ENCODE measurements around the gene DDX59.
"Not testable (repeated sequence)": the region's sequence is repeated elsewhere in the genome, so short reads cannot be mapped to it uniquely, and the experiment has no call there.

DDX59 gene

DNA sequence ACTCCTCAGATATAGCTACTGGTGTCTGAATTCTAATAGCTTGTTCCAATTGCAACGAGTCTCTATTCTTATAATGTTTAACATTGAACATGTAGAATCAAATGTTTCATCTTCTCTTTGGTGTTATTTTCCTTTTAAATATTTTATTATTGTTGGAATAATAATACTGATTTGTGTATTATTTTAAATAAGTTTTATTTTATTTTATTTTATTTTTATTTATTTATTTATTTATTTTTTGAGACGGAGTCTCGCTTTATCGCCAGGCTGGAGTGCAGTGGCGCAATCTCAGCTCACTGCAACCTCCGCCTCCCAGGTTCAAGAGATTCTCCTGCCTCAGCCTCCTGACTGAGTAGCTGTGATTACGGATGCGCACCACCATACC lies 39.2 kb downstream of the DDX59 start:
- DNase-seq (ENCODE audit: low spot score) = not testable (repeated sequence)

DNA sequence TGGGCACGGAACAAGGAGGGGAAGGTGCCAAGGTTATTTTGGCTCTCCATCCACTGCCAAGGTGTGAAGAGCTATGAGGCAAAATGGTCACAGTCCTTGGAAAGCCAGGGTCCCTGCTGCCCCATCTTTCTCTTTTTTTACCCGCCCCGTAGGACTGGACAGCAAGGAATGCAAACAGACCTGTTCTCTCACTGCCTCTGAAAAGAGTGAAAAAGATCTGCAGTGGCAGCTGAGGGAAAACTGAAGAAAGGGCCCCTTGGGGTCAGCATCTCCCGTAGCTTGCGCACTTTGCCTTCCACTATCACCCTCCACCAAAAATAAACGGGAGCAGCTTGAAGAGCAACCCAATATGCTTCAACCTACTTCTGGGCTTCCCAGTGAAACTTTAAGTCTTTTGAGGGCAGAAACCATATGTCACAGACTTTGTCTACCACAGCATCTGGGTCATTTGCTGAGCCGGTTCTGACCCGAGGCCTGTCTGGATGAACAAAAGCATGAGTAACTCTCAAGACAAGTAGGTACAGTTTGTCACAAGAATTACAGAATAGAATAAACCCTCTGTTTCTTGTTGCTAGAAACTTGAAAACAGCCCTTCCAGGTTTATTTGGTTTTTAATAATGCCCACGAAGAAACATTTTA lies 39.7 kb downstream of the DDX59 start:
- DNase-seq (ENCODE audit: low spot score) = no peak

DNA sequence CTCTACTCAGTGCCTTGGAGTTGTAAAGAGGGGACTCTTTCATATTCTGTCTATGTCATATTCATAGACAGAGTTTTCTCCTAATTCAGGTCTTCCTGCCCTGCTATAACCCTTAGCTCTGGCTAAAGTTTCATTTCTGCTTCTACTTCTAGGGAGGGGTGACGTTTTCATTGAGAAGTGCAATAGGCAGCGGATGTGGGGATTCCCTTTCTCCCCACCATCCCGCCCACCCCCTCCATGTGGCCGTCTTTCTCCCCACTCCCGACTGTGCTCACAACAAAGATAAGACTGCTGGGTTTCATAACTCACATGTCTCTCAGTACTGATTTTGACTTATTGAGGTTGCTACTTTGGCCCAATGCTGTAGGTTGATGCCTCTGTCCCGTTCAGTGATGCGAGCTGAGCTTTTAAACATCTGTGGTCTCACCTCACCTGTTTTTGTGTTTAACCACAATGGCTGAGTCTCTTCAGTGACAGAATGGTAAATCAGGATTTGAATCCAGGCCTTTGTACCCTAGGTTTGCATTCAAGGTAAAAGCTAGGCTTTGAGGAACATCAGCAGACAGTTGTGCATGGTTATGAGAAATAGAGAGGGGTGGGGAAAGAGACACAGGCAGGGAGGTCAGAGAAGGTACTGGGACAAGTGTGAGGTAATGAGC lies 41.4 kb downstream of the DDX59 start:
- DNase-seq (ENCODE audit: low spot score) = no peak

DNA sequence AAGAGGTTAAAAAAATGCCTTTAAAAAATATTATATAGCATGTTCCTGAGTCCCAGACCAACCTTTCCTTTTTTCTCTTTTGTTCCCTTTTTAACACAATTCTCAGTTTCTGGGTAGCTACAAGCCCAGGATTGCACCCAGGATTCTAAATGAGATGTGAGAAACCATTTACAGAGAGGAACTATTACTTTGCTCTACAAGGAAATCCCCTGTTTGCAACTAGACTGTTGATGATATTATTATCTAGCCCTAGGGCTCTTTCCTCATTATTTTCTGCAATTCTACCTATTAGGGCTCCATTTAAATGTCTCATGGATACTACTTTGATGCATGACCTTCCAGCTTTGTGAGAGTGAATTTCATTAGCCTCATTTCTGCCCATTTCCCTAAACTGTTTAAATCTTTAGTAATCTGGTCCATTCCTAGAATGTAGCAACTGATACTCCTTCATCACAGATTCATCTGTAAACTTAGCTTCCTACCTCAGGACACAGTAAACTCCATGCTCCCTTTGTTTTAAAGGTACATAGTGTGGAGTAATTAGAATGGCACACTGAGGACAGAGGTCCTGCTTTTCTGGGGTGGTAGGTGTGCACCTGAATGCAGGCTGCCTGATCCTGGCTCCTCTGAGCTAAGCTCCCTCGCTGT lies 42.0 kb downstream of the DDX59 start:
- DNase-seq (ENCODE audit: low spot score) = no peak

DNA sequence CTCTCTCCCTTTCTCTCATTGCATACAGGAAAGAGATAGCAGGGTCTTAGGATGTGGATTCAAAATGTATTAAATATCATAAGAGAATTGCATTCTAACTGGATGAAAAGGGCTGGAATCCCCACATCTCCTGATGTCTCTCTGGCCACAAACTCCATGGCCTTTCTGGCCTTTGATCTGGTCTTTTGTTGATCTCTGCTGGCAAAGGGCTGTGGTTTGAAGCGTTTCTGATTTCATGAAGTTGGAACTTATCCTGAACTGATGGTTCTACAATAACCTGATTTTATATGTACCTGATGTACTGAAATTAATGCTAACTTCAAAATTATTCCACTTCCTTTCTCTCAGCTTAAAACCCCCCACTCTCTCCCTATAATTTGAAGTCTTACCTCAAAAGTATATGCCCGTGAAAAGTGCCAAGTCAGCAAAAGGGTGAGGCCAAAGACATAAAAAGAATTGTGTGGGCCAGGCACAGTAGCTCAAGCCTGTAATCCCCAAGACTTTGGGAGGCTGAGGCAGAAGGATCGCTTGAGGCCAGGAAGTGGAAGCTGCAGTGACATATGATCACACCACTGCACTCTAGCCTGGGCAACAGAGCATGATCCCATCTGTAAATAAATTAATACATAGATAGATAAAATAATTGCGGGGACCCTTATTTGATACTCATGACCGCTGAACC lies 42.7 kb downstream of the DDX59 start:
- no peak for DNase-seq (ENCODE audit: low spot score)

DNA sequence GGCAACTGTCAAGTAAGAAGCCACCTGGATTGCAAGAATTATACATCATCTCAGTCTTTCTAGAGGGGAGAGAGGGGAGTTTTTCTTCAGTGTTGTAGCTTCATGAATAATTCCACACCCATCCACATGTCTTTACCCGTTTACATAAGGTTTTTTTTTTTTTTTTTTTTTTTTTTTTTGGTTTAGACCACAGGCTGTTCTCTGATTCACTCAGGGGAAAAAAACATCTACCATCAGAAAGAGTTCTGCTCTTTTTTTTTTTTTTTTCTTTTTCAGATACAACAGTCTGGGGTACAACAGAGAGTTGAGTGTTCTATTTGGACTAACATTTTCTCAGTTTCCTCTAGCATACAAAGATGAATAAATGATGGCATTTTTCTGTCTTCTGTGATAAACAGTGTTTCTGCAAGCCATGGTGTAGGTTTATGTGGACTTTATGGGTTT lies 44.3 kb downstream of the DDX59 start:
- DNase-seq (ENCODE audit: low spot score) = no peak

DNA sequence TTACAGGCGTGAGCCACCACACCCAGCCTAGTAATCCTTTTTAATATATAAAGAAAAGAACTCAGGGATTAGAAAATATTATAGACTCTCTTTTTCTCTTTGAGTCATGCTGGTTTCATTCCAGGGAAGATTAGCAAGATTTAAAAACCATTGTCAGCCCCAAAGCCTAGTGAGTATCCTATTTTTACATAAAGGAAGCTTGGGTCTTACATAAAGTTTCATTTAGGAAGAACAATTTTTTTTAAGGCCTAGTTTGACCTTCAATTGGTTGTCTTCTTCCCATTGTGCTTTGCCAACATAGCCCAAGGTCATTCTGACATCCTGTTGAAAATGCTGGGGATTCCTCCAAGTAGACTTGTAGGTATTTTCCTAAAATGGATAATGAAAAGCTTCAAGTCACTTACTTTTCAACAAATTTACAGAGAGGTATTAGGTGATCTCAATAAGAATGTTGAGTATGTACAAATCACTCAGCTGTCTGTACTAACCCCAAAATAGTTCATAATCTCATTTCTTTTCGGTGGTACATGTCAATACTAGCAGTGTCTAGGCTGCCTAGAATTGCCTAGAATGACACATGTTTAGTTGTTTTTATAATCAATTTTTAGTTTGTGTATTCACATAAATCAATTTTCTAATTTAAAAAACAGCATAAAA lies 44.9 kb downstream of the DDX59 start:
- no peak for DNase-seq (ENCODE audit: low spot score)

DNA sequence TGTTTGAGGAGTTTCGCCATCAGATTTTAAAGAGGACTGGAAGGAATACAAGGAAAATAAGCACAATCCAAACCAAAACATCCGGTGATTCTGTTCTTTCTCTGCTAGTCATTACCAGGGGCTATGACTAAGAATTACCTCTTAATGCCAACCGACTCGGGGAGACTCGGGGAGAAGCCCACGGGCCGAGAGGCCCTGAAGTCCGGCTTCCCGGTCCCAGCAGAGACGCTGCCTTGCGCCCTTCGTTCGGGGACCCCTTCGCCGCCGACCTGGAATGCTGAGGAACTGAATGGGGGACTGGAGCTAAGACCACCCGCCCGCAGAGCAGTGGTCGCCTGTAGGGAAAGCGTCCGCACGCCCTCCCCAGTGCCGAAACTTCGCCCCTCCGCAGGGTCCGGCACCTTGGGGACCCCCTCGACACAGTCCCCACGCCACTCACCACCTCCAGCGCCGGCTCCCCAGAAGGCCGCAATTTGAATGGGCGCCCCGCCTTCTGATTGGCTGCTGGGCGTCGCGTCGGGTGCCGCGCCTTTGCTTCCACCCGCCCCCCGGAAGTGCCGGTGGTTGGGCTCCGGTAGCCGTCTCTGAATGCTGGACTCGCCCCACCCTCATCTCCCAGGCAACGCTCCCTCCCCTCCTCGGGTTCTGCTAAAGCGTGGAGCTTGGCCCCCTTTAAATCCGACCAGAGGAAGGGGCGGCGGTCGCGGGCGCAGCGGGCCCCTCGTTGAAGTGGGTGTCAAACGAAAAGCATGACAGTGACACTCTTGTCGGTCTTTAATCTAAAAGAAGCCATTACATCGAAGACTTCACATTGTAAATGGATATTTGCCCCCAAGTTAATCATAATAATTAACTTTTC lies 49.2 kb downstream of the DDX59 start, which contains the start of gene KIF14:
TSS of gene KIF14 (minus strand) at position 479 of the 859 bp plus-strand sequence. CDS start 2,028 bp downstream, outside the sequence.
- DNase-seq (ENCODE audit: low spot score) = peak; percentile 90

DNA sequence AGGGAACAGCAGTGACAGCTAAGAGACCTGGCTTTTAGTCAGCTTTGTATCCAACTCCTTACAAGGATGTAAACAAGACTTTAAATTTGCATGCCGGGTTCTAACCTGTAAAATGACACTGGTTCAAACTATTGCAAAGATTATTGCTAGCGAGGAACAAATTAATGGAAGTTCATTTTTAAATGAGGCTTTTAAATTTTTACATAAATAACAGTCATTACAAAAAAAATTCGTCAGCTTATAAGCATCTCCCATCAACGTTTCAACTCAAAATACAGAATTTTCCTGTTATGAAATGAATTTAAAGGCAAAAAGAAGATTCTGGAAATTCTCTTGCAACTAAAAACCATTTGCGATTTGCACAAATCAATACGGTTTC lies 49.8 kb downstream of the DDX59 start:
- no peak for DNase-seq (ENCODE audit: low spot score)

DNA sequence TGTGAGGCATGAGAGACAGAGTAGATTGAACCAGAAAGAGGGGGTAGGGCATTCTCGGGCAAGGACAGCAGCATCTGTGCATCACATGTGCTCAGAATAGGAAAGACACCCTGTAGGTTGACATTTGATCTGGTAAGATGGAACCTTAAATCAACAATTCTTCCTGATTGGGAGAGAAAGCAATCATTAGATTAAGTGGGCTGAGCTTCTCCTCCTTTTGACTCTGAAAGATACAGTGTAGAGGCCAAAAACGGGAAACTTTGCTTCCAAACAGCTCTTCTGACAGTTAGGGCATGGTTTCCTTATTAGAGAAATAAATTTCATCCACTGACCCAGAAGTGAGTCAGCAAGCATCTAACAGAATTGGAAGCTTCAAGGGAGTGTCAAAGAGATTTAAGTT lies 58.9 kb downstream of the DDX59 start:
- DNase-seq (ENCODE audit: low spot score) = no peak

DNA sequence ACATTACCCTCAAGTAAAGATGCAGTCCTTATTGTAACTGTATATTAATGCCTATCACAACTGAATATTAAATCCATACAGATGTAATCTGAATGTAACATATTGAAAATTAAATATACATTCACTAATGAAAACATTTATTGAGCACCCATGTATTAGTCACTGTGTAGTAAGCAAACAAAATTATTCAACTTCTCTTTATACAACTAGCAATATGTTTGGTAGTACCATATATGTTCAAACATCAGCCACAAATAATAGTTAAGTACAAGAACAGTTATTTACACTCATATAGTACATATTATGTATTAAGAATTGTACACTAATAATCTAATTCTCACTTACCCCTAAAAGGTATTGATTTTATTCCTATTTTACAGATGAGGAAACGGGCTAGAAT lies 67.1 kb downstream of the DDX59 start:
- no peak for DNase-seq (ENCODE audit: low spot score)

All from SK-N-DZ (cell line).